IPS DF 4.7 (cell line): ENCODE measurements around the gene UBR4.

ENCODE experiments used
- DNase-seq: peaks from one replicate; pipeline ENCODE4 v3.0.0-alpha.2; 2013; ENCODE audit warnings: low spot score; ENCODE audit errors: extremely low read depth

Gene UBR4

GRCh38 chr1:19057784-19058475 lies 152.1 kb downstream of the UBR4 start:
- no peak for DNase-seq

- DNase-seq: no peak
Observed at GRCh38 chr1:19057182-19057779, 152.8 kb downstream of the UBR4 start.

- DNase-seq: no peak
Observed at GRCh38 chr1:19055701-19056100, 154.4 kb downstream of the UBR4 start.

- DNase-seq: no peak
Observed at GRCh38 chr1:19055001-19055400, 155.1 kb downstream of the UBR4 start.

DNA sequence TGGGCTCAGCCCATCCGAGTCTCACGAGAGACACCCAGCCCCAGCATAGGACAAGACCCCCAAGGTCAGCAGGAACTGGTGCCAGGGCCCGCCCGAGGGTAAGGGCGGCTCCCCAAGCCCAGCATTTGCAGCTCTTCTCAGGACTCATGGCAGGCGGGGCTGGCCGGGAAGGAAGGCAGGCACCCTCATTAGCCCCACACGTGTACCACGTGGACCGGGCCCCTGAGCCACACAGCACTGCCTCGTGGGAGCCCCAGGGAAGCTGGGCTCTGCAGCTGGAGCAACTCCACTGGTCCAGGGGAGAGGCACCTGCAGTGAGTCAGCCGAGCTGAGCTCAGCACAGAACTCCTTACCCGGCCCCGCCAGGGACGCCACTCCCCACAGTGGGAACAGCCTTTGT lies 155.8 kb downstream of the UBR4 start:
- DNase-seq: no peak

DNA sequence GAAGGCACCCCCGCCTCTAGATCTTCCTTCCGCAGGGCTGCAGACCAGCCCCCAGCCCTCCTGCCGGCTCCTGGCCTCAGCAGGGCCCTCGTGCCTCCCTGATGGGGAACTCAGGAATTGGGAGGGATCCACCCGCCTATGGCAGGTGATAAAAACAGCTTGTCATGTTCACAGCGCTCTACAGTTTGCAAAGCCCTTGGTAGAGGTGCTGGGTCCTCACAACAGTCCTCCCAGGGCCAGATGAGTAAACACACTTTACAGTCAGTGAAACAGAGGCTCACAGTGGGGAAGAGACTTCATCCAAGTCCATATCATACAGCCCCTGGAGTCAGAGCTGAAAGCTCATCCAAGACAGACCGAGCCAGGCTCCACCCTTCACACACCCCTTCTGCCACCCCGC lies 156.6 kb downstream of the UBR4 start:
- no peak for DNase-seq

- DNase-seq: no peak
Observed at GRCh38 chr1:19049798-19050197, 160.3 kb downstream of the UBR4 start.

GRCh38 chr1:19049128-19049768 lies 160.8 kb downstream of the UBR4 start:
- no peak for DNase-seq

- no peak for DNase-seq
Observed at GRCh38 chr1:19046972-19047731, 162.9 kb downstream of the UBR4 start.

DNA sequence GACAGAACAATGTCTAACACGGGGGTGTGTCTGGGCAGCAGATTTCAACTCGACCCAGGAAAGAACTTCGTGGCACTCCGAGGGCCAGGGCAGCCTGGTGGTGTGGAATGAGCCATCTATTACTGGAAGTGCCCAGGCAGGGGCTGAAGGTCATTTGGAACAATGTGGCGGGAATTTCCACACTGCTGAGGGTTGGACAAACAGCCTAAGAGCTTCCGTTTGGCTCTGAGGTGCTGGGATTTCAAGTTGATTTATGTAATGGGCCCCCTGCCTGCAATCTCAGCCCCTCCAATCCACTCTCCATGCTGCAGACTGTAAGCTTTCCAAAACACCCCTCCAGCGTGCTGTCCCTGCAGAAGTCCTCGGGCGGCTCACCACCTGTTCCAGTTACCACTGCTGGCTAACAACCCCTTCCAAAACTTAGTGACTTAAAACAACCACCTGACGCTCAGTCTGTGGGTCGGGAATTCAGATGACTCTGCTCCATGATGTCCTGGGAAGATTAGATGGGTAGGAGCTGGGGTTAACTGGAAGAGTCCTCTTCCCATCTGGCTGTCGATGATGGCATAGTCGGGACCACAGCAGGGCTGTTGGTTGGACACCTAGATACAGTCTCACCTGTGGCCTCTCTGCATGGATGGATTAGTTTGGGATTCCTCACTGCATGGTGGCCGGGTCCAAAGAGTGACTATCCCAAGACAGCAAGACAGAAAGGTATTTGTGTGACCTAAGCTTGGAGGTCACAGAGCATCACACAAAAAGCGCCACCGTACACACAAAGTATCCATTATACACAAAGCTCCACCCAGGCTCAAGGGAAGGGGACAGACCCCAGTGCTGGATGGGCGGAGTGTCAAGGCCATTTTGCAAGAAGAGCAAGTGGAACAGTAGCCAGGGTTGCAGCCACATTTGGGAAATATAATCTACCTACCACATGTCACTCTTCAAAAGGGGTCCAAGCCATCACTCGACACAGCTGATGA lies 163.9 kb downstream of the UBR4 start:
- no peak for DNase-seq

DNA sequence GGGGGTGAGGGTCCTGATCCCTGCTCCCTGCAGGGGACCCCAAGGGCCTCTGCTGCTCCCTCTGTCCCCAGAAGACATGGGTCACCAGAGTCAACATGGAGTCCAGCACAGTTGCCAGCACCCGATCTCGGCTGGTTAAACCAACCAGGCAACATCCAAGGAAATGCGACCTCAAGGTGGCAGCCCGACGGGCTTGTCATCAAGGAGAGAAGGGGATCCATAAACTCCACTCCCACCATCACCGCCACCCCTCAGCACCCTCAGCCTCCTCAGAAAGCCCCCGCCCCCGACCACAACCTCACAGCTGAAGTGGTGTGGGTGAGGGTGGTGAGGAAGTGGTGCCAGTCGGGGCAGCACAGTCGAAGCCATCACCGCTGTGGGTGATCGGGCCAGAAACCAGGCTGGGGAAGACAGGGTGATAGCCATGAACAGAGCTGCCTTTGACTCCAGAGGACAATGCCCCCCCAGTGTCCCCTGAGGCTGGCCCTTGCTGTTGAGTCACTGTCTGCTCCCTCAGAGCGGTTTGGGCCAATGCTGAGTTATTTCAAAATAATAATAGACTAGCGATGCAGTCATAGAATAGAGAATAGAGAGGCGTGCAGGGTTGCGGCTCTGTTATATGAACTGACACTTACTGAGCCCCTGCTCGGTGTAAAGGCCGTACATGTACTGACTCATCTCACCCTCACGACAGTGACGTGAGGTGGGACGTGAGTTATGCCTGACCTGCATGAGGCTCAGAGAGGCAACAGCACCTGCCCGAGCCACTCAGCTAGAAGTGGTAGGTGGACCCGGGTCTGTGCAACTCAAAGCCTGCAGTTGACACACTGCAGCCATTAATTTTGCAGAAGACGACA lies 164.9 kb downstream of the UBR4 start:
- DNase-seq: no peak

GRCh38 chr1:19044471-19044870 lies 165.6 kb downstream of the UBR4 start:
- no peak for DNase-seq

DNA sequence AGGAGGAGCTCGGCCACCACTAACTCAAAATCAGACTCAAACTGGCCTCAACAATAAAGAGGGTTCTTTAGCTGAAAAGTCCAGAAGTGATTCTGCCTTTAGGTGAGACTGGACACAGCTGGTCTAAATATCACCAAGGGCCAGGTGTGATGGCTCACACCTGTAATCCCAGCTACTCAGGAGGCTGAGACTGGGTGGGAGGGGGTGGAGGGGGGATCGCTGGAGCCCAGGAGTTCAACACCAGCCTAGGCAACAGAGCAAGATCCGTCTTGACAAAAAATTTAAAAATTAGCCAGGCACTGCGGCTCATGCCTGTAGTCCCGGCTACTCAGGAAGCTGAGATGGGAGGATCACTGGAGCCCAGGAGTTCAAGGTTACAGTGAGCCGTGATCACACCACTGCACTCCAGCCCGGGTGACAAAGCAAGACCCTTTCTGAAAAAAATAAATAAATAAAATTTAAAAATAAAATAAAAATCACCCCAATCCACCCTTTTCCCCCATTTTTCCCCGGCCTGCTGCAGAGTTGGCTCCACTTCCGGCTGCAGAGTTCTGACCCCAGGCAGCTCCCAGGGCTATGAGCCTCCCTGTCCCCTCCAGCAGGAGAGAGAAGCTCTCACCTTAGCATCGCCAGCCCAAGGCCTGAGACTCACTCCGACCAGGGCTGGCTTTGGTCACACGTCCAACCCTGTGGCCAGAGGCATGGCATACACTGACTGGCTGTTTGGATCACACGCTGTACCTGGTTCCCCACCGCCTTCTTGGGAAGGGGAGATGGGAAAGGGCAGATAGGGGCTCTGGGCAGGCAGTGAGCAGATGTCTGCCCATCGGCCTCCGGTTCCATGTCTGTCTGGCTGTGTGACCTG lies 166.3 kb downstream of the UBR4 start:
- no peak for DNase-seq

- DNase-seq: no peak
Observed at GRCh38 chr1:19042675-19043578, 167.1 kb downstream of the UBR4 start.

GRCh38 chr1:19040010-19040680 lies 169.9 kb downstream of the UBR4 start:
- no peak for DNase-seq

DNA sequence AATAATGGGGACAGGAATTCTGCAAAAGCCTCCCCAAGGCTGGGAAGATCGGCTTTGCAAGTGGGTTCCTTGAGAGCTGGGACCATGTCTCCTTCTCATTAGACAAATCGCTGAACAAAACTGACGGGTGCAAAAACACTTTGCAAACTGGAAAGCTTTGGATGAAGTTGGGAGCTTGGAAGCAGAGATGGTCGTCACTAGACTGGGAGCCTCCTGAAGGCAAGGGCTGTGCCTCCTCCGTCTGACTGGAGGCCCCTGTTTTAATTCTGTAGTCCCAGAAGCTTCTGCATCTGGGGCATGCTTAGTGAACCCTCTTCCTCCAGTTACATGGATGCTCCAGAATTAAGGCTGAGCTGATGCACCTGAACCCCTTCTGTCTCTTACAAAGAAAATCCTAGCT lies 171.3 kb downstream of the UBR4 start:
- DNase-seq: no peak

- DNase-seq: no peak
Observed at GRCh38 chr1:19038096-19038495, 172.0 kb downstream of the UBR4 start.
